ENCODE measurements around the gene ZFPL1.

Gene ZFPL1

DNA sequence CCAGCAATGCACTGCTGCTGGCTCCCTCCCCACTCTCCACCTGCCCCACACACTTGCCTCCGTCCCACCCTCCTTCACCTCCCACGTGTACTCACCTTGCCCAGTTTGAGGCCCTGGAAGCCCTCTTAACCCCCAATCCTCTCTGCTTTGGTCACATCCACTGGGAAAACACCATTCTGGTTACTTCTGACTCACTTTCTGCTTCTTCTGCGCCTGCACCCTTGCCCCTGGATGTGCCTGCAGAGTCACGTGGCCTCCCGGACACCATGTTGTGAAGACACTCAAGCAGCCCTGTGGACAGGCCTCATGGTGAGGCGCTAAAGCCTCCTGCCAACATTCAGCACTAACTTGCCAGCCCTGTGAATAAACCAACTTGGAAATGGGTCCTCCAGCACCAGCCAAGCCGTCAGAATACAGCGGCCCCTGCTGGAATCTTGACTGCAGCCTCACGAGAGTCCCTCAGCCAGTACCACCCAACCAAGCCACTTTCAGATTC lies 23.1 kb upstream of the ZFPL1 start:
- DNase-seq: no peak

DNA sequence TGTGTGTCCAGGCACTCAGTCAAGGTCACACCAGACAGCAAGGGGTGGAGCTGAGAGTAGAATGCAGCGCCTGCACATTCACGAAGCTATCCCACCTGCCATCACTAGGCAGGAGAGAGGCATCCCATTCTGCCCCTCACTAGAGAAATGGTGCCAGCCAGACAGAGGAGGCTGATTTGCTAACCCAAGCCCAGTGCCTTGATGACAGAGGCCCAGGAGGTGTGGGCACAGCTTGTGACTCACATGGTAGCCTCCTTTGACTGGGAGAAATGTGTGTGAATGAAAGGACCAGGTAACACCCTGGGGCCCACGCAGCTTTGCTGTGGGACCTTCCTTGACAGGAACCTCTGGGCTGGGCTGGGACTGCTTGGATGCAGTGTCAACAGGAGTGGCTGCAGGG lies 20.5 kb upstream of the ZFPL1 start:
- no peak for DNase-seq

DNA sequence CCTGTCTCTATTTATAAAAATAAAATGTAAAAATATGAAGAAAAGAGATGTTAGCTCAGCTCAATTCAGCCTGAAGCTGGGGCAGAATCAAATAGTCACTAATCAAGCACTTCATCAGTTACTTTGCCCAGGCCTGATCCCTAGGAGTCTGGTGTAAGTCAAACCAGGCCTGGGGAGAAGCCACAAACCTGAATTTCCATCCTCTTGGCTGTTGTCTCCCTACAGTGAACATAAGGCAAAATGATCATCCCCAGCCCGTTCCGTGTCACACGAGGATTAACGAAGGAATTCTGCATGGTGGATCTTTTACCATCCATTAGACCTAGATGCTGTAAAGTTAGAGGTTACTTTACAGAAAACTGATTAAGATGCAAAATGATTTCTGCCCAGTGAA lies 19.2 kb upstream of the ZFPL1 start:
- no peak for DNase-seq

DNA sequence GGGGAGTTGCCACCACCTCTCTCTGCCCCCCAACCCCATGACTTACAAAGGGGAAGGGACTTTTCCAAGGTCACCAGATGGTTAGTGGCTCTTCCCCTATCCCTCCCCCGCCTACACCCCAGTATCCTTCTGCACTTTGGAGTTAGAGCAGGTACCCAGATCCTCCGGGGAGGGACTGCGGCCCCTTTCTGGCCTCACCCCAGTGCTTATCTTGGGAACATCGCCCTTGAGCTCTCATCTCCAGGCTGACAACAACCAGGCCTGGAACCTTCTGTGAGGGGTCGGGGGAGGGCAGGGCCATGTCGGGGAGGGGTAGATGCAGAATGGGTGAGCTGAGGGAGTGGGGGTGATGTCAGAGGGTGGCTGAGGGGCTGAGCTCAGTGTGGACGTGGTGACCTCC lies 18.2 kb upstream of the ZFPL1 start:
- no peak for DNase-seq

DNA sequence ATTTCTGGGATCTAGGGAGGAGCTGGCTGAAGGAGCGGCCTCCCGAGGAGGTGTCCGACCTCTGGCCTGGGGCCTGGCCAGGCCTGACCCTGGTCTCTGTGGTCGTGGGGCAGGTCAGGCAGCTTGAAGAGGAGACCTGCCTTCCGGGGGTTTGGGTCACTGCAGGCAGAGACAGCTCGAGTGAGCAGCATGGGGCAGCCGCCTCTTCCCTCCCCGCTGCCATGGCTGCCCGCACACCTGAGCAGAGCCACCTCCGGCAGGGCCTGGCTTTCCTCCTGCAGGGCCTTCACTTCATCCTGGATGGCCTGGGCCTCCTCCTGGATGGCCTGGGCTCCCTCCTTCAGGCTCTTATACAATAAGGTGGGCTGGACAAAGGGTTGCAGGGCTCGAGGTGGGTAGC lies 17.7 kb upstream of the ZFPL1 start:
- DNase-seq: no peak

DNA sequence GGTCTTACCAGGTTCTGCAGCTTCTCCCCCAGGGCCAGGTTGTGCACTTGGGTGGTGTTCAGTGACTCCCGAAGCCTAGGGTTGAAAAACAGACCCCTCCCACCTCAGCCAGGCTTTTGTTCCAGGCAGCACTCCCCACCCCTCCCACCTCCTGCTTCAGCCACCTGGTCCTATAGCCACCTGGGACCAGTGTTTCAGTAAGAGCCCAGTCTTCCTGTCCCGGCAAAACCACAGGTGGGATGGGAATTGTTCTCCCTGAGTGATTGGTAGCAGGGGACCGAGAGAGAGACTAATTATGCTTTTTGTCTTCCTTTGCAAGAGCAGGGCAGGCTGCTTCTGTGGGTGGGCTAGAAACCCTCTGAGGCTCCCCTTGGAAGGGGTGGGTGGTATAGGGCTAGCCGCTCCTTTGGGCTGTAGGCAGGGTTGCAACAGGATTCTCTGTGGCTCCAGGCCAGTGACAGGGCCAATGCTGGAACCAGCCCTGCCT lies 17.2 kb upstream of the ZFPL1 start:
- no peak for DNase-seq

DNA sequence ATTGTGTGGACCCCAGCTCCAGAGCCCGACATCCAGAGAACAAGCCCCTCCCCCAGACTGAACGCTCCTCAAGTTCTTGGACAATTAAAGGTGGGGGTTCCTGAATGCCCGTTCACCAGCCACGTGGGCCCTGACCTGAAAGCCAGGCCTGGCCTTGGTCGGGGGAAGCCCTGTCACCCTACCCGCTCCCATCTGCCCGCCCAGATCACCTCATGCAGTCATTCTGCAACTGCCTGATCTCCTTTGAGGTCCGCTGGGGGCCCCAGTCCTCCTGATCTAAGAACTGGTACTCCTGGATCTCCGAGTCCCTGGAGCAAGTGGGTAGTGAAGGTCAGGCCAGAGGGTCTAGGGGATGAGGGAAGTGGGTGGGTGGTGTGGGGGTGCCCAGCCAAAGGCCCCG lies 16.6 kb upstream of the ZFPL1 start:
- no peak for DNase-seq

DNA sequence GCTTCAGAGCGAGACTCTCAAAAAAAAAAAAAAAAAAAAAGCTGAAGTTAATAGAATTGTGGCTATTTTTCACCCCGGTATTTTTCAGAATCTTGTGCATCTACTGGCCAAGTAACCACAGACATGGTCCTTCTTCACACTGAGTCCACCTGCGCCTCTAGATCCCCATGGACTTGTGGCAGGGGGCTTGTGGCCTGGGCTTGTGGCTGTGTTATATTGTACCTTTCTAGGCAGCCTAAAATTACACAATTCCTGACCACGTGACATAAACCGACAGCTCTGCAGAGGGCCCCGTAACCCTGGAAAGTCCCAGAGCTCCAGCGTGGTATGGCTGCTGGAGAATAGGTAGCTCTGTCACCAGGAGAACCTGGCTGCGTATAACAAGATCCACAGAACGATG lies 14.8 kb upstream of the ZFPL1 start:
- DNase-seq: no peak

DNA sequence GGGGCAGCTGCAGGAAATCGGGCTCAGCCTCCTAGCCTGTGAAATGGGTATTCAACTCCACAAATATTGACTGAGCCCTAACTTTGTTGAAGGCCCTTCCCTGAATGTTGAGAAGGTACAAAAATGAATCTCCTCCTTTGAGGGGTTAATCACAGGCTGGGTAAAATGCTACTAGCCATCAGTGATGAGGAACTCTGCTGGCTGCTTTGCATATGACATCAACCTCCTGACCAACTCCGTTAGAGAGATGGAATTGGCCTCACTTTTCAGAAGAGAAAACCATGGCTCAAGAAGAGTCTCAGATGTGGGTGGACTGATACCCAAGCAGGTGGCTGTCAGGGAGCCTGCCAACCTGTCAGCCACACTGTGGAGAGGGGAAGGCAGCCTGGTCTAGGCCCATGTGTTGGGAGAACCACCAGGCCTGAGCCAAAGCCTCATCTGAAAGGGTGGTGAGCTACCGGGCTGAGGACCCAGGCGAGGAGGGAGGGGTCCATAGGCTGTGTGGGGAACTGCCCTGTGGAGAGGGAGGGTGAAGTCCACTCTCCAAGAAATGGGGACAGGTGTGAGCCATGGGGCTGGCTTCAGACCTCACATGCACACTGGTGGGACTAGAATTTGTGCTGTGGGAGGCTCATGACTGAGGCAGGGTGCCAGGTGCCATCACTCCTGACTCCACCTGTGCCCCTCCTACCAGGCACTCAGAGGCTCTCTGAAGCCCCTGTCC lies 12.0 kb upstream of the ZFPL1 start:
- no peak for DNase-seq

DNA sequence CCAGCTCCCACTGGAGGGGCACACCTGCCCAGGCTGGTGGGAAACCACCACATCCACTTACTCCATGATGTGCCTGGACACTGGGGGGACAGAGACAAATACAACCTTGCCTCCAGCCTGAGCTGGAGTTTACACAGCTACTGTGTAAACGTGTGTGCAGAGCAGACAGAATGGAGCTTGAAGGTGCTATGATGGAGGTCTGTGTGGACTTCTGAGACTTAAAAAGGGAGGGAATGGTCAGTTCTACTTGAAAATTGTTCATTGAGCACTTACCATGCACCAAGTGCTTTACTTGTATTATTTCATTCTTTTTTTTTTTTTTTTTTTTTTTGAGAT lies 11.4 kb upstream of the ZFPL1 start:
- DNase-seq: no peak

DNA sequence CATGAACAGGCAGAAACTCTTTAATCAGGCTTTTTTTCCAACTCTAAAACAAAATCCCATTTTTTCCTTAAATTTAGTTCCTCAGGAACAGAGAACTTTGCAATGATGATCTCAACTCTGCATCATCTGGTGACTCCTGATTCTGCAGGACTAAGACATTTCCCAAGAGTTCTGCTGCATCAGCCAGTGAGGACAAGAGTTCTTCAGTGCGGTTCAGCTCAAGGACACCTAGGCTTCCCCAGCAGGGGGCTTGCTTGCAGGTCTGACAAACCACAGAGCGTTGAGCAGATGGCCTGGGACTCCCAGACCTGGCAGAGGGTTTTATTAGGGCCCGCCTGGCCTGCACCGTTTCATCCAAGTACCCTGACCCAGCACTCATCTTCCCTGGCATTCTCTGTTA lies 6.6 kb upstream of the ZFPL1 start:
- DNase-seq: no peak

DNA sequence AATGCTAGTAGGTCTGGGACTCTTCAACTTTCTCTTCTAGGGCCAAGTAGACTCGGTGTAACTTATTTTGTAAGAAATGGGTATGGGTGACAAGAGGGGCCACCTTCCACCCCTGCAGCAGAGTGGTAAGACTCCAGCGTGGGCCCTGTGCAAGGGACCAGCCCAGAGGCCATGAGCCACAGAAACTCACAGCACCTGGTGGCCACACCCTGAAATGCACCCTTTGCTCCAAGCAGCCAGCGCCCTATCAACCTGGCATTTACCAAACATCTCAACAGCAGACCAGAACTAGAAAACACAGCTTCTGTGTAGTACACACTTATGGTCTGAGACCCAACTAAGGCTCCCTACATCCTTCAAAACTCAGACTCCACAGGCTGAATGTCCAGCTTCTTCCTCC lies 5.9 kb upstream of the ZFPL1 start:
- no peak for DNase-seq

DNA sequence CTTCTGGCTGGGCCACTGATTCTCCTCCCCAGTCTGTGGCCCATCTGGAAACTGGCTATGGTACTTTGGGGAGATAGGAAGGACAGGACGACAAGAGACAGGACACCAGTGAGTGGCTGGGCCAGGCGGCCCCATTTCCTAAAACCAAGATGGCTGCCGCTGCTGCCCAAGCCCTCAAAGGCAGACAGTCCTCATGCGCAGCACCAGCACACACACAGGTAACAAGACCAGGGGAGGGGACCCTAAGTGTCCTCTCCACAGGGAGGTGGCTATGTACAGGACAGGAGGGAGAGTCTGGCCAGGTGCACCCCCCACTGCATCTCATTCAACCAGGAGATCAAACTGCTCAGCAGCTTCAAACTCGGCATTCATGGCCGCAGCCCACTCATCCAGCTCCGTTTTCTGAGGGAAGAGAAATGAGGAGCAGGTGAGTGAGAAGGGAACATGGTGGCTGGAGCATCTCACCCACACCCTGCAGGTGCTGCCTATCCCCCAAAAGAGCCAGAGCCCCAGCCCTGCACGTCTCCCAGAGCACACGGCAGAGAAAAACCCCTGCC lies 5.2 kb upstream of the ZFPL1 start:
- no peak for DNase-seq

DNA sequence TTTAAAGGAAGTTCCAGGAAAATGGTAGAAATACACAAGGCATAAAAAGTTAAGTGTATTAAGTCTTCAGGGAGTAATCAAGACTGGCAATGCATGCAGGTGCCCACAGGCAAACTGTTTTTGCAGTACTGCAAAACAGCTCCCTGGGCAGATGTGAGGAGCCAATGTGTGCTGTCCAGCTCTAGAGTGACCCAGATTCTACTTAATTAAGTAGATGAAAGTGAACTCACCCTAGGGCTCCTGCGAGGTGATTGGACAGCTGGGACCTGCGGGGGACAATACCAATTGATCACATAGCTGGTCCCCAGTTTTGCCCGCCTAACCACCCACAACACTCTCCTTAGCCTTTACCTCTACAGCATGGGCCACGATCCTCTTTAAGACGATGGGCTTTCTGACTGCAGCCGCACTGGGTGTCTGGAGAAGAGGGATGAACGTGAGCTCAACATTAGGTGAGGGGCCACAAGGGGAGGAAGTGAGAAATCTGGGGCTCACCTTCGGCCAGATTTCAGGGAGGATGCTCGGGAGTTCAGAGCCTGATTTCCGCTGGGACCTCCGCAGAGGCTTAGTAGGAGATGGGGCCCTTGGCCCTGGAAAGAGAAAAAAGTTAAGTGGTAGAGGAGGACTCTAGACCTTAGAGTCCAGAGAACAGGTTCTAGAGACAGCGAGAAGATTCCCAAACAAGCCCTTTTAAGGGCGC lies 738 bp upstream of the ZFPL1 start:
- no peak for DNase-seq

DNA sequence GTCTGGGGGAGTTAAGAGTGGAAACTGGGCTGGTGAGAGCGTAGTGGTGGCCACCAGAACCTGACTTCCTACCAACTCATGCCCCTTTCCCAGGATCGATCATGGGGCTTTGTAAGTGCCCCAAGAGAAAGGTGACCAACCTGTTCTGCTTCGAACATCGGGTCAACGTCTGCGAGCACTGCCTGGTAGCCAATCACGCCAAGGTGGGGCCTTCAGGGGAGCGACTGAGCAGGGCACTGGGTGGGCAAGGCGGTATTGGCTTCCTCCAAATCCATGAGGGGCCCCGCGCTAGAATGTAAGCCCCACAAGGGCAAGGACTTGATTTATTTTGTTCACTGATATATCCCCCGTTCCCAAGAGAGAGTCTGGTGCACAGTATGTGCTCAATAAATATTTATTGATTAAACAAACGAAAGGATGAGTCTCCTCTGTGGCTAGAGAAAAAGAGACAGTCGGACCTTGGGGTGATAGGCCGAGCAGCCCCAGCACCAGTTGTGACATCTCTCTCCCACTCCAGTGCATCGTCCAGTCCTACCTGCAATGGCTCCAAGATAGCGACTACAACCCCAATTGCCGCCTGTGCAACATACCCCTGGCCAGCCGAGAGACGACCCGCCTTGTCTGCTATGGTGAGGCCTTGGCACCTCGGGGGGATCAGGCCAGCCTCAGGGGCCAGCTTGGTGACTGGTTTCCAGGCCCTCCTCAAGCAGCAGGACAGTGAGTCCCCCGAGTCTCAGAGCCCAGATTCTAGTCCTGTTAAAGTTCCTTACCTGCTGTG lies 765 bp downstream of the ZFPL1 start:
- no peak for DNase-seq

DNA sequence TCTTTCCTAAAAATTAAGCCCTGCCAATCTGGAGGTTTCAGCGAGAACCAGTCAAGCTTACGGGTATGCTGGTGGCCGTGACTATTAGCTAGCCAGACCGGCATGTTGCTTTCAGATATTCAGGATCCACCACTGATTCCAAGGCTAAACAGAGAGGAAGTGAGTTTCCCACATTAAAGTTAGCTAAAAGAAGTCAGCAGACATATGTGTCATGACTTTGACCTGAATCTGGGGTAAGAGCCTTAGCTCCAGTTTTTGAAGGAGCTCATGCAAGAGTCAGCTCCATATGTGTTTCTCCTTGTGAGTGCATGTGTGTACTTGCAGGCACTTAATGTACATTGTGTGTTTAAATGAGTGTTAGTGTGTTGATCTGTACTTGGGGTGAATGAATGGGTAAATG lies 1.4 kb downstream of the ZFPL1 start:
- no peak for DNase-seq

DNA sequence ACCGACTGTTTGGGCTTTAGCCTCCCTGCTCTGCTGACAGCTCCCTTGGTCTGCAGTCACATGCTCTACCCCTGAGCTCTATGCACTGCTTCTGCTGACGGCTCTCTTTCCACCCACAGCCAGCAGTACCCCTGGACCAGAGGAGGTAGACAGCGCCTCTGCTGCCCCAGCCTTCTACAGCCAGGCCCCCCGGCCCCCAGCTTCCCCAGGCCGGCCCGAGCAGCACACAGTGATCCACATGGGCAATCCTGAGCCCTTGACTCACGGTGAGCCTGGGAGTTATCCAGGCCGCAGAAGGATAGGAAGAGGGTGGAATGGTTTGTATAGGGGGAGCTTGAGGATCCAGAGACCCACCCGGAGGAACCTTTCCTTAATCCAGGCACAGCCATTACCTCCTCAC lies 2.8 kb downstream of the ZFPL1 start:
- DNase-seq: no peak

DNA sequence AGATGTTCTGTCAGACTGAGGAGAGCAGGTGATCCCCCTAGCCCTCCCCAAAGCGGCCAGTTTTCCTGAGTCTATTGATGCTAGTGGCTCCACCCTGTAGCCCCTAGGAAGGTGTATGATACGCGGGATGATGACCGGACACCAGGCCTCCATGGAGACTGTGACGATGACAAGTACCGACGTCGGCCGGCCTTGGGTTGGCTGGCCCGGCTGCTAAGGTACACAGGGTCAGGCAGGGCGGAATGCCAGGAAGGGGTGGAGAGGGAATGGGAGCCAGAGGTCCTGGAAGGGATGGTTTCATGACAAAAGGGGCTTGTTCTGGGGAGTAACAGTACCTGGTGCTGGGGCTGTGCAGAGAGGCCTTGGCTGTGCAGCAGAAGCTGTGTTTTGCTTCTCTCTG lies 3.2 kb downstream of the ZFPL1 start:
- no peak for DNase-seq

DNA sequence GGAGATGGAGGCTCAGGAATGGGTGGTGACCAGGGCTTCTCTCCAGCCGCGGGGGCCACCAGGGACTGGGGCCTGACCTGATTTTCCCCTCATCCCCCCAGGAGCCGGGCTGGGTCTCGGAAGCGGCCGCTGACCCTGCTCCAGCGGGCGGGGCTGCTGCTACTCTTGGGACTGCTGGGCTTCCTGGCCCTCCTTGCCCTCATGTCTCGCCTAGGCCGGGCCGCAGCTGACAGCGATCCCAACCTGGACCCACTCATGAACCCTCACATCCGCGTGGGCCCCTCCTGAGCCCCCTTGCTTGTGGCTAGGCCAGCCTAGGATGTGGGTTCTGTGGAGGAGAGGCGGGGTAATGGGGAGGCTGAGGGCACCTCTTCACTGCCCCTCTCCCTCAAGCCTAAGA lies 3.8 kb downstream of the ZFPL1 start:
- no peak for DNase-seq

DNA sequence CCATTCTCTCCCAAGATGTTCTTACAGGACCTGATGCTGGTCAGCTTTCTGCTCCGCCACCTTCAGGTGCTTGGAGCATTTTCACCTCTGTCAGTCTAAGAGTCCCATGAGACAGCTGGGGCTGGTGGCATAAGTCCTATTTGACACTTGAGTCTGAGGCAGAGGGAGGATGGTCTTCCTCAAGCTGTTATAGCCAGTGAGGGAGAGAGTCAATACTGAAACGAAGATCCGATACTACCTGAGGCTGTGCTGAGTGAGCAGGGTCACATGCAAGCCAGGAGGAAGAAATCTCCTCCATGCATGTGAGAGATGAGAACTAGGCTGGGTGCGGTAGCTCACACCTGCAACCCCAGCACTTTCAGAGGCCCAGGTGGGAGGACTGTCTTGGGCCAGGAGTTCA lies 5.6 kb downstream of the ZFPL1 start:
- DNase-seq: no peak

DNA sequence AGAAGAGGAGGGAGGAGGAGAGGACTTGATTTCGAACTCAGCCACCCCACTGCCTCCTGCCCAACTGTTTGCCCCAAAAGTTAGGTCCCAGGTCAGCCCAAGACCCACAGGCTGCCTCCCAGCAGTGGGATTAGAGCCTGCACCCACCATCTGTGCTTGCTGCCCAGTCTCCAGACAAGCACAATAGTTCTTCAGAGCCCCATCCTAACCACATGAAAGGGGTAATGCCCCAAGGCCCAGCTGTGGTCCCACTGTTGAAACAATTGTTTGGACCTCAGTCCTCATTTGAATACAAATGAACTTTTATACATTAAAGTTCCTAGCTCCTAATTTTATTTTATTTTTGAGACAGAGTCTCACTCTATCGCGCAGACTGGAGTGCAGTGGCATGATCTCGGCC lies 6.6 kb downstream of the ZFPL1 start:
- DNase-seq: no peak

DNA sequence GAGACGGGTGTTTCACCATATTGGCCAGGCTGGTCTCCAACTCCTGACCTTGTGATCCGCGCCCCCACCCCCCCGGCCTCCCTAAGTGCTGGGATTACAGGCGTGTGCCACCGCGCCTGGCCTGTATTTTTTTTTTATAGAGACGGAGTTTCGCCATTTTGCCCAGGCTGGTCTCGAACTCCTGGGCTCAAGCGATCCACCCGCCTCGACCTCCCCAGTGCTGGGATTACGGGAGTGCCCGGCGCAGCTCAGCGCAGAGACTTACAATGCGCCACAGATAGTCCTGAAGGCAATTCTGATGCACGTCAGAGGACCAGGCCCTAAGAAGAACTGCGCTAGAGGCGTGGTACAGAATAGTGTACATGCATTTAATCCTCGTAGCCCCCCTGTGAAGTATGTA lies 11.4 kb downstream of the ZFPL1 start:
- no peak for DNase-seq

DNA sequence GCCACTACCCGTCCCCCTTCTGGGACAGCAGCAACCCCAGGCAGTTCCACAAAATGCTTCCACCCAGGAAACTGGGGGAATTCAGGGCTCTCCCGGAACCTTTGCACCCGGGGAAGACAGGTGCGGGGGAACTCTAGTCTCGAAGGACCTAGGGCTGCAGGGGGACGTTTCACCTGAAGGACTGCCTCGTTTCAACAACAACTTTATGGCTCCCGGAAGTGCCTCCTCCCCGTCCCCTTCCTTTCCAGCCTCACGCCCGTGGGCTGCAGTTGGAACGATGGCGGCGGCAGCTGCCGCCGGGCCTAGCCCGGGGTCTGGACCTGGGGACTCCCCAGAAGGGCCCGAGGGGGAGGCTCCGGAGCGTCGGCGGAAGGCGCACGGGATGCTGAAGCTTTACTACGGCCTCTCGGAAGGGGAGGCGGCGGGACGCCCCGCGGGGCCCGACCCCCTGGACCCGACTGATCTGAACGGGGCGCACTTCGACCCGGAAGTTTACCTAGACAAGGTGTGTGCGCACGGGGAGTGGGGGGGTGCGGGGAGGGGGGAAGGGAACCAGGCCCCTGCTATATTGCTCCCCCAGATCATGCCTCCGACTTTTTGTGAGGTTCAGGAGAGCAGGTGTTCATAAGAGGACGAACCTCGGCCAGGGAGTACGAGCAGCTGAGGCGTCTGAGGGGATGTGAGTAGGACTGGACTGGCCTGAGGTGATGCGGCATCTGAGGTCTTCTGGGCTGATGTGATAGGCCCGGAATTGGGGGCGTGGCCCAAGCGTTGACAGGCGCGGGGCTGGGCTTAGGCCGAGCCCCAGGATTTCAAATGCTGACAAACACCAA lies 12.2 kb downstream of the ZFPL1 start, which contains the start of gene VPS51:
TSS of gene VPS51 (plus strand) at position 241 of the 833 bp plus-strand sequence. CDS start at position 278, 37 bp downstream.
- DNase-seq: peak; percentile 49

Data from SHP77 treated with DMSO at 0.1 percent for 48 hours (cell line).